Body of pancreas (tissue), 4 donors: ENCODE data around the gene GPR158.

Experiments
- POLR2A ChIP-seq, 3 donors: fragments of 450-650 bp; IDR thresholded peaks; one replicate each; pipeline ENCODE4 v1.6.1; 2016; ENCODE audit warnings: antibody characterized with exemption in 3 of 3, mild to moderate bottlenecking in 2 of 3
- TF ChIP-seq, protein P1 (sequence below), 7 experiments: fragments of 450-650 bp in 4 of 7; fragments of 200-600 bp in 3 of 7; sonication (generic) in 3 of 7; IDR thresholded peaks; one replicate each; pipeline ENCODE4 v1.5.1; 2016 to 2019; ENCODE audit warnings: antibody characterized with exemption in 7 of 7

DNA sequence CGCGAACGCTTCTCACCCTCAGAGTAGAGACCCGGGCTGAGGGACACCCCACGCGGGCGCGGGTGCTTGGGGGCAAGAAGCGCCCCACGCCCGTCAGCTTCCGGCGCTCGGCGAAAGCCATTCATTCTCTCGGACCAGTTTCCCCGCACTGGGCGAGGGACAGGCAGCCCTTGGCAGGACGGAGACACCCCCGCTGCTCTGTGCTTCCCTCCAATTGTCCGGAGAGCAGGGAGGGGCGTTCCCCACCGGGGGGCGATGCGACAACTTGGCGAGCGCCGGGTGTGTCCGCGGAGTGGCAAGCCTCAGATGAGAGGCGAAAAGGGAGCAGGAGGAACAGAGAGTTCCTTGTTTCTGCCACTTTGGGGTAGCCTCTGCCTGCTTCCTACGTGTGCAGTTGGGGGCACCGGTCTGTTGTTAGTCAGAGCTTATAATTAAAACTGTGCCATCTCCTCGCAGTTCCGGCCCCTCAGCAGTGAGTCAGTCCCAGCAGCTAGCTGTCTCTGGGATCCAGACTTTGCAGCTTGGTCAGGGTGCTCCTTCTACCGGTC is 1.7 kb downstream of the GPR158 start:
- TF ChIP-seq, protein P1, sequence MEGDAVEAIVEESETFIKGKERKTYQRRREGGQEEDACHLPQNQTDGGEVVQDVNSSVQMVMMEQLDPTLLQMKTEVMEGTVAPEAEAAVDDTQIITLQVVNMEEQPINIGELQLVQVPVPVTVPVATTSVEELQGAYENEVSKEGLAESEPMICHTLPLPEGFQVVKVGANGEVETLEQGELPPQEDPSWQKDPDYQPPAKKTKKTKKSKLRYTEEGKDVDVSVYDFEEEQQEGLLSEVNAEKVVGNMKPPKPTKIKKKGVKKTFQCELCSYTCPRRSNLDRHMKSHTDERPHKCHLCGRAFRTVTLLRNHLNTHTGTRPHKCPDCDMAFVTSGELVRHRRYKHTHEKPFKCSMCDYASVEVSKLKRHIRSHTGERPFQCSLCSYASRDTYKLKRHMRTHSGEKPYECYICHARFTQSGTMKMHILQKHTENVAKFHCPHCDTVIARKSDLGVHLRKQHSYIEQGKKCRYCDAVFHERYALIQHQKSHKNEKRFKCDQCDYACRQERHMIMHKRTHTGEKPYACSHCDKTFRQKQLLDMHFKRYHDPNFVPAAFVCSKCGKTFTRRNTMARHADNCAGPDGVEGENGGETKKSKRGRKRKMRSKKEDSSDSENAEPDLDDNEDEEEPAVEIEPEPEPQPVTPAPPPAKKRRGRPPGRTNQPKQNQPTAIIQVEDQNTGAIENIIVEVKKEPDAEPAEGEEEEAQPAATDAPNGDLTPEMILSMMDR (IDR thresholded peaks at IDR 0.05): no peak
- TF ChIP-seq POLR2A (IDR thresholded peaks at IDR 0.05): no peak
